ENCODE data around the gene PTMS. TPM values are rescaled to one million over a fixed set of nuclear protein-coding genes. Genes with fewer than 3 reads are reported as not detected.
A peak's percentile ranks its signal among the peaks of the same experiment; 100 is the strongest.

Gene PTMS
- total RNA-seq, 1 experiment from 2014 or later = 5.0 TPM

DNA sequence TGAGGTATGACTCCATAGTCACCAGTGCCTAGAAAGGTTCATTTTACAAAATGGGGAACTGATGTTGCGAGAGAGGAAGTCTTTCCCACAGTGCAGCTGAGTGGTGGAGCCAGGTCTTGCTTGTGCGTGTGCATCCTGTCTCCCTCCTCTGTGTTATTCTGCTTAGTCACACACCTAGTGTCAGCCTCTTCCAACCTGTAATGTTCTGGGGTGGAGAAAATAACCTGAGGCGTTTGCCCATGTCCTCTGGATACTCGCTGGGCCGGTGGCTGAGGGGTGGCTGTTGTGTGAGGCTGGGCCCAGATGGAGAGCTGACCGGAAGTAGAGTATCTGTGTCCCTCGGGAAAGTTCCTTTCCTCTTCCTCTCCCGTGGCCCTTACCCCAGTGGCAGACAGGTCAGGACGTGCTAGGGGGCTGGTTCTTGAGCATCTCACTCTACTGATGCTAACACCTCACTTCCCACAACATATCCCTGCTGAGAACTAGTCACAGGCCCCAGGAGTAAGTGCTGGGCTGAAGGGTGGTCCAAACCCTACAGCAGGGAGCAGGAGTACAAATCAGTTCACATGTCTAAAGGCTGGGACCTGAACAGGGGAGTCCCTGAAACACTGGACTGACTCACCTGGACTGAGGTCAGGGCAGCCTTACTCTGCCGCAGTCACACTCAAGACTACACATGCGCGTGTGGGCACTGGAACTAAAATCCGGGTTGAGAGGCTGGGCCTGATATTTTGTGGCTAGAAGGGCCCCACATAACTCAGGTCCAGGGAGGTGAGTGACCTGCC is 20.2 kb upstream of the PTMS start:
- no peaks in the 10 kb centered on the region for H3K9me3 ChIP-seq (ENCODE audit: low read length)
- no peaks in the 10 kb centered on the region for H4K20me1 ChIP-seq (ENCODE audit: insufficient read depth, low read depth, low read length)
- H3K4me2 ChIP-seq (ENCODE audit: low read depth, low read length, poor library complexity, severe bottlenecking) = no peak overlapping the region
- H2AFZ ChIP-seq (ENCODE audit: low read length) = no peak overlapping the region
- H3K36me3 ChIP-seq (ENCODE audit: insufficient read depth, low read length) = peaks cover 13% of the 10 kb centered on the region
- H3K79me2 ChIP-seq (ENCODE audit: low read length) = no peaks in the 10 kb centered on the region
- peak overlapping the region; percentile 28 for H3K27ac ChIP-seq (ENCODE audit: low read length)
- peaks cover 11% of the 10 kb centered on the region for H3K4me1 ChIP-seq (ENCODE audit: low read length)
- no peaks in the 10 kb centered on the region; the same call in 1 of the 2 replicates for H3K27me3 ChIP-seq (ENCODE audit: low read length)
- no peak overlapping the region for H3K4me3 ChIP-seq (ENCODE audit: low read length)
- H3K9ac ChIP-seq (ENCODE audit: low read length) = no peak overlapping the region
- DNase-seq = peak; percentile 78
- no peaks in the 10 kb centered on the region for H3K9me2 ChIP-seq (replicated peaks; ENCODE audit: insufficient read depth, low read length)

DNA sequence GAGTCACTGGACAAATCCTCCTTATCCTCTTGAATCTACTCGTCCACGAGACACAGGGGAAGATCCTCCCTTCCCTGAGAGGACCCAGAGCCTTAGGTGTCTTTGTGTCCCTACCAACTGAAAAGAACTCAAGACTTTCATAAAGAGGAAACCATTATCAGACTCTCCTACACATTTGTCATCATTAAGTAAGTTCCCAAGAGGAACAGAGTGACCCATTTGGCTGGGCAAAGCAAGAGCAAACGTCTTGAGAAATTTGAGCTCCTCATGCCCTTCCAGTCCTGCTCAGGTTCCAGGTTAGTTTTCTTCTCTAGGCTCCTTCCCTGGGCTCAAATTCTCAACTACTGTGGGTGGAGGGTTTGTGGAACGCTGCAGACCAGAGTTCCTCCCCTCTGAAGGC is 18.9 kb upstream of the PTMS start:
- H3K79me2 ChIP-seq (ENCODE audit: low read length) = peaks cover 11% of the 10 kb centered on the region
- DNase-seq = no peak
- H3K4me1 ChIP-seq (ENCODE audit: low read length) = peaks cover 19% of the 10 kb centered on the region
- no peaks in the 10 kb centered on the region for H3K9me3 ChIP-seq (ENCODE audit: low read length)
- H3K9me2 ChIP-seq (replicated peaks; ENCODE audit: insufficient read depth, low read length) = no peaks in the 10 kb centered on the region
- no peak overlapping the region for H3K4me2 ChIP-seq (ENCODE audit: low read depth, low read length, poor library complexity, severe bottlenecking)
- H3K27me3 ChIP-seq (ENCODE audit: low read length) = no peaks in the 10 kb centered on the region; the same call in 1 of the 2 replicates
- H3K4me3 ChIP-seq (ENCODE audit: low read length) = no peak overlapping the region
- no peak overlapping the region for H3K27ac ChIP-seq (ENCODE audit: low read length)
- H4K20me1 ChIP-seq (ENCODE audit: insufficient read depth, low read depth, low read length) = peaks cover 6% of the 10 kb centered on the region
- H3K9ac ChIP-seq (ENCODE audit: low read length) = no peak overlapping the region
- H3K36me3 ChIP-seq (ENCODE audit: insufficient read depth, low read length) = peaks cover 18% of the 10 kb centered on the region
- no peak overlapping the region for H2AFZ ChIP-seq (ENCODE audit: low read length)

DNA sequence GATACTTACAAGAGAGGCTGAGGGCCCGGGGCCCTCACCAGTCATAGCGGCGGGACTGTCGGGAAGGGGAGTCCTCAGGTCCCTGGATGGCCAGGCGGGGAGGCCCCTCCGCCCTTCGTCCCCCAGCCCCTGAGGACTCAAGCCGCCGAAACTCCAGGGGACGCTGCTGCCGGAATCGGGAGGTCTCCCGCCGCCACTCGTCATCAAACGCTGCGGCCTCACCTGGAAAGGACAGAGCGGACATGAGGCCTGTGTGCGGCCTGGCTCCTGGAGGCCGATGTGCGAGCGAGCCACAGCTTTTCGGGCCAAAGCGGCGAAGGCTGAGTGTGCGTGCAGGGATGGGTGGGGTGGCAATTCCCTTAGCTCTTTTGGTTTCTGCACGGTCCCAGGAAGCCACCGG is 17.4 kb upstream of the PTMS start:
- H3K4me3 ChIP-seq (ENCODE audit: low read length) = no peak overlapping the region
- H3K9ac ChIP-seq (ENCODE audit: low read length) = no peak overlapping the region
- H3K4me2 ChIP-seq (ENCODE audit: low read depth, low read length, poor library complexity, severe bottlenecking) = no peak overlapping the region
- H3K79me2 ChIP-seq (ENCODE audit: low read length) = peaks cover 17% of the 10 kb centered on the region
- H3K27me3 ChIP-seq (ENCODE audit: low read length) = no peaks in the 10 kb centered on the region
- peaks cover 25% of the 10 kb centered on the region for H3K4me1 ChIP-seq (ENCODE audit: low read length)
- no peaks in the 10 kb centered on the region for H3K9me2 ChIP-seq (replicated peaks; ENCODE audit: insufficient read depth, low read length)
- H3K36me3 ChIP-seq (ENCODE audit: insufficient read depth, low read length) = peaks cover 18% of the 10 kb centered on the region
- no peaks in the 10 kb centered on the region for H3K9me3 ChIP-seq (ENCODE audit: low read length)
- no peak for DNase-seq
- H4K20me1 ChIP-seq (ENCODE audit: insufficient read depth, low read depth, low read length) = peaks cover 8% of the 10 kb centered on the region
- H3K27ac ChIP-seq (ENCODE audit: low read length) = no peak overlapping the region
- H2AFZ ChIP-seq (ENCODE audit: low read length) = no peak overlapping the region

DNA sequence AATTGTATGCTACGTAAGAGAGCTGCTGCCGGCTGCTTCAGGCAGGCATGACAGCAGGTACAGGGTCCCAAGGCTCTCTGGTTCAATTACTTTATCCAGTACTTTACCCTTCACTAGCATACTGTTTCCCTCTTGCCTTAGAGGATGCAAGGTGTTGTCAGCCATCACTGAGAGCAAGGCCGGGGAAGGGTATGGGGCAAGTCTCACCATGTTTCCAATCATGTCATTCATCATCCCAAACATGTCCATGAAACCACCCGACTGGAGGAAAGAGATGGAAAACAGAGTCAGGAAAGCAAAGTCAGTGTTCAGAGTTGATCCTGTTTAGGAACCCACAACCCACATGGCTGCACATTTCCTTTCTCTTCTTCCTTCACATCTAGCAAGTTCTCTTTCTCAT is 15.7 kb upstream of the PTMS start:
- H3K4me3 ChIP-seq (ENCODE audit: low read length) = no peak overlapping the region
- 0 out of 2 replicates have a peak overlapping the region, but pooled peaks have one; percentile 1 for H3K9ac ChIP-seq (ENCODE audit: low read length)
- no peaks in the 10 kb centered on the region for H3K9me2 ChIP-seq (replicated peaks; ENCODE audit: insufficient read depth, low read length)
- H3K36me3 ChIP-seq (ENCODE audit: insufficient read depth, low read length) = peaks cover 18% of the 10 kb centered on the region
- no peak for DNase-seq
- peaks cover 17% of the 10 kb centered on the region for H3K79me2 ChIP-seq (ENCODE audit: low read length)
- H3K4me1 ChIP-seq (ENCODE audit: low read length) = peaks cover 30% of the 10 kb centered on the region
- no peak overlapping the region for H3K4me2 ChIP-seq (ENCODE audit: low read depth, low read length, poor library complexity, severe bottlenecking)
- H2AFZ ChIP-seq (ENCODE audit: low read length) = no peak overlapping the region
- H3K9me3 ChIP-seq (ENCODE audit: low read length) = no peaks in the 10 kb centered on the region
- peaks cover 8% of the 10 kb centered on the region for H4K20me1 ChIP-seq (ENCODE audit: insufficient read depth, low read depth, low read length)
- H3K27me3 ChIP-seq (ENCODE audit: low read length) = no peaks in the 10 kb centered on the region
- no peak overlapping the region for H3K27ac ChIP-seq (ENCODE audit: low read length)

DNA sequence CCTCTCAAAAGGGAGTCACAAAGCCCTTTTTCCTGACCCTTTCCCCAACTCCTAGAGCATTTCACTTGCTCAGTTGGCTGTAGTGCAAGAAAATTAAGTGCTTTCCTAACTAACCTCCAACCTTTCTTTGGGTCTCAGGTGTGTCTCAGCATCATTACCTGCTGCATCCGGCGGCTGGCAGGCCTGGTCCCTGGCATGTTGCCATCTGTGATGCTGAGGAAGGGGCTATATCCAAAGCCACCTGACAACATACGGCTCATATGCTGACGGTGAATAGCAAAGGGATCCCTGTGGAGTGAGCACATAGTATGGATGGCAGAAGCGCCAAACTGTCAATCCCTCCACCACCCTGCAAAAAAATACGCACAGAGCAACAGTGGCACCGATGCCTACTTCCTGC is 14.4 kb upstream of the PTMS start:
- no peaks in the 10 kb centered on the region for H3K9me2 ChIP-seq (replicated peaks; ENCODE audit: insufficient read depth, low read length)
- H2AFZ ChIP-seq (ENCODE audit: low read length) = no peak overlapping the region
- H3K36me3 ChIP-seq (ENCODE audit: insufficient read depth, low read length) = peaks cover 18% of the 10 kb centered on the region
- H4K20me1 ChIP-seq (ENCODE audit: insufficient read depth, low read depth, low read length) = peaks cover 8% of the 10 kb centered on the region
- peaks cover 20% of the 10 kb centered on the region for H3K4me1 ChIP-seq (ENCODE audit: low read length)
- peak overlapping the region; percentile 96; the same call in 1 of the 2 replicates for H3K27ac ChIP-seq (ENCODE audit: low read length)
- no peak for DNase-seq
- no peaks in the 10 kb centered on the region for H3K9me3 ChIP-seq (ENCODE audit: low read length)
- H3K4me2 ChIP-seq (ENCODE audit: low read depth, low read length, poor library complexity, severe bottlenecking) = peak overlapping the region; percentile 92
- H3K79me2 ChIP-seq (ENCODE audit: low read length) = peaks cover 17% of the 10 kb centered on the region
- no peaks in the 10 kb centered on the region for H3K27me3 ChIP-seq (ENCODE audit: low read length)
- H3K4me3 ChIP-seq (ENCODE audit: low read length) = peak overlapping the region; percentile 97
- peak overlapping the region; percentile 99 for H3K9ac ChIP-seq (ENCODE audit: low read length)

DNA sequence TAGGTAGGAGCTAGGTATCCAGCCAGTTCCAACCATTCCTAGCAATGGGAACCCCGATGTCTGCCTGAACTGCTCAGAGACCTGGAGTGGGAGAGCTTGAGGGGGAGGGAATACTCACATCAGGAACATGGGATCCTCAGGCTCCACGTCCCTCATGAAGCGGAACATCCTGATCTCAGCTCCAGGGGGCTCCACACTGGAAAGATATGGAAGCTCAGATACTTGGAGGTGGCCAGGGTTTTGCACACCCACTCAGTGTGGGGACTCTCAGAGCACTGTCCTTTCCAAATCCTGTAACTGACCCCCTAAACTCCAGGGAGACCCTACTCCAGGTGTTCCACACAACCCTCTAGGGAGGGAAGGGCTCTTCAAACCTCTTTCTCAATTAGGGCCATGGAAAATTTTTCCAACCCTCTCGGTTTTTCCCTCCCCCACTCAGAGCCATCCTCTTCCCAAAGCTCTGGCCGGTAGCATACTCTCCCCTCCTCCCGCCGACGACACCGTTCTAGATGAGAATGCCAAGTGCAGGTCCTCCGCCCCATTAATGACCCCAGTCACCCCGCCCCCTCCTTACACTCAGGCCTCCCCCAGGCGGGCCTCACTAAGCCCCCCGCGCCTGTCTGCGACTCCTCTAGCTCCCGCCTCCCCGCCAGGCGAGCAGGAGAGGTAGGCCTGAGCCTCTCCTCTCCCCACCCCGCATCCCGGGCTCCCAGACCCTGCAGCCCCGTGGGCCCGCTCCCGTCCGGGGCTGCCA is 13.8 kb upstream of the PTMS start:
- Histone ChIP-seq H3K36me3 (ENCODE audit: insufficient read depth, low read length) (peaks cover 18% of the 10 kb centered on the region), H3K27me3 (ENCODE audit: low read length) (no peaks in the 10 kb centered on the region), H3K4me3 (ENCODE audit: low read length) (peak overlapping the region; percentile 97), H3K4me2 (ENCODE audit: low read depth, low read length, poor library complexity, severe bottlenecking) (peak overlapping the region; percentile 92), H2AFZ (ENCODE audit: low read length) (0 out of 2 replicates have a peak overlapping the region, but pooled peaks have one; percentile 60), H3K27ac (ENCODE audit: low read length) (peak overlapping the region; percentile 96), H3K9ac (ENCODE audit: low read length) (peak overlapping the region; percentile 99), H3K79me2 (ENCODE audit: low read length) (peaks cover 17% of the 10 kb centered on the region), H3K9me3 (ENCODE audit: low read length) (no peaks in the 10 kb centered on the region), H4K20me1 (ENCODE audit: insufficient read depth, low read depth, low read length) (peaks cover 8% of the 10 kb centered on the region), H3K9me2 (replicated peaks; ENCODE audit: insufficient read depth, low read length) (no peaks in the 10 kb centered on the region), H3K4me1 (ENCODE audit: low read length) (peaks cover 20% of the 10 kb centered on the region)
- DNase-seq = peak; percentile 78

DNA sequence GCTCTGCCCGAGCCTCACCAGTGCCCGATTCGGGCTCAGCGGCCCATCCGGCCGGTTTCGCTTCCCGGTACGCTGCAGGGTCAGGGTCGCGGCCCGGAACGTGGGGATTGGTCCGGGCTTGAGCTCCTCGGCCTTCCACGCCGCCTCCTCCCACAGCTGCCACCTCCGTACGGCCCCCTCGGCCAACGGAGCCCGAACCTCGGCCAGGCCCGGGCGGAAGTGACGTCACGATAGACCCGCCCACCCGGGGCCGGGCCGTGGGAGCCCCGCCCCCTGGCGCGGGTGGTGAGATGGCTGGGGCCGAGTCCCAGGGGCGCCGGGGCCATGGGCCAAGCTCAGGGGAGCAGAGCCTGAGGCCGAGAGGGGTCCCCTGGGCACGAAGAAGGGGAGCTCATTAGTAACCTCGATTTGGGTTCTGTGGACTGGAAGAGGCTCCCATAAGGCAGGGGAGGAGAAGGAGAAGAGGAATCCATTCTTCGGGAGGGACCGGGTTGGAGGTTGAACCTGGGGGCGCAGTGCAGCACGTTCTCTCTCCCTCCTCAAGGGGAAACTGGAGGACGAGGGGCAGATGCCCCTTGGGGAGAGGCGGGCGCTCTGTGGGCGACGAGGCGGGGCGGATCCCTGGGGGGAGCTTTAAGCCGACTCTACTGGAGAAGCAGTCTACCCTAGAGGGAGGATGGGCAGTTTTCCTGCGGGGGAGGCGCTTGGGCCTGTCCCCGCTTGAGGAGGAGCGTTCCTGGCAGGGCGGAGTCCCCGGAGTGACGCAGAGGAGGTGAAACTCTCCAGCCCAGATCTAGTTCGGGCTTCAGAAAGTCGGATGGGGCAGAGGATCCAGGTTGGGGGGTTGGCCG is 13.0 kb upstream of the PTMS start, which contains the start of gene MLF2:
Gene MLF2, minus strand, starts transcription at position 221 of the 851 bp plus-strand sequence. CDS start 807 bp downstream, outside the sequence.
- peak within 1 kb of the TSS; percentile 60; the same call in 1 of the 2 replicates for H2AFZ ChIP-seq (ENCODE audit: low read length)

More for the DNA sequence above, 13.0 kb upstream of the PTMS start, which contains the start of gene MLF2:
- Histone ChIP-seq H3K9ac (ENCODE audit: low read length) (peak within 1 kb of the TSS; percentile 99), H3K79me2 (ENCODE audit: low read length) (peaks cover 17% of the 10 kb centered on the region), H3K27ac (ENCODE audit: low read length) (peak within 1 kb of the TSS; percentile 96), H3K9me3 (ENCODE audit: low read length) (no peaks in the 10 kb centered on the region), H4K20me1 (ENCODE audit: insufficient read depth, low read depth, low read length) (peaks cover 8% of the 10 kb centered on the region), H3K27me3 (ENCODE audit: low read length) (no peaks in the 10 kb centered on the region), H3K4me3 (ENCODE audit: low read length) (peak within 1 kb of the TSS; percentile 97), H3K9me2 (replicated peaks; ENCODE audit: insufficient read depth, low read length) (no peaks in the 10 kb centered on the region), H3K4me2 (ENCODE audit: low read depth, low read length, poor library complexity, severe bottlenecking) (peak within 1 kb of the TSS; percentile 92), H3K36me3 (ENCODE audit: insufficient read depth, low read length) (peaks cover 12% of the 10 kb centered on the region), H3K4me1 (ENCODE audit: low read length) (peaks cover 20% of the 10 kb centered on the region)
- peak; percentile 99 for DNase-seq

All from Karpas-422 (cell line).